NT2/D1 (cell line): ENCODE data around the gene TMEM59L.

Experiments
- YY1 ChIP-seq: IDR thresholded peaks from 2 replicates; pipeline ENCODE4 v1.6.1; 2011; ENCODE audit not compliant: insufficient read length, insufficient read depth
- ZNF274 ChIP-seq: IDR thresholded peaks from 2 replicates; pipeline ENCODE4 v1.6.1; 2011; ENCODE audit warnings: mild to moderate bottlenecking, low read depth, low read length

- TF ChIP-seq YY1 (no peak), ZNF274 (no peak)
Observed at GRCh38 chr19:18597809-18598660, 14.6 kb upstream of the TMEM59L start.
